NCI-H82 treated with DMSO at 0.1 percent for 48 hours (cell line): Measurements from ENCODE around the gene BMAL2.

ENCODE experiments used
- DNase-seq: peaks from one replicate; lab custom pipeline; 2025; ENCODE audit not compliant: unreplicated experiment; lab: John Stamatoyannopoulos, UW

BMAL2 gene

GRCh38 chr12:27319409-27319808, 13.2 kb upstream of the BMAL2 start:
- no peak for DNase-seq

- no peak for DNase-seq
These were observed 12.8 kb upstream of the BMAL2 start for GRCh38 chr12:27319848-27320247.

- no peak for DNase-seq
These were observed 8.1 kb upstream of the BMAL2 start for GRCh38 chr12:27324530-27324929.

GRCh38 chr12:27330846-27331245, 1.8 kb upstream of the BMAL2 start:
- no peak for DNase-seq

- no peak for DNase-seq
These were observed 1.2 kb upstream of the BMAL2 start for GRCh38 chr12:27331291-27331926.

GRCh38 chr12:27331927-27332324, 710 bp upstream of the BMAL2 start:
- DNase-seq = no peak

GRCh38 chr12:27332407-27332713, 276 bp upstream of the BMAL2 start:
- no peak for DNase-seq

- no peak for DNase-seq
These were observed 870 bp downstream of the BMAL2 start for GRCh38 chr12:27333403-27334009.

GRCh38 chr12:27334042-27334720, 1.5 kb downstream of the BMAL2 start:
- no peak for DNase-seq

- no peak for DNase-seq
These were observed 2.1 kb downstream of the BMAL2 start for GRCh38 chr12:27334721-27335082.

GRCh38 chr12:27335364-27336281, 3.0 kb downstream of the BMAL2 start:
- DNase-seq = no peak

GRCh38 chr12:27336282-27336653, 3.6 kb downstream of the BMAL2 start:
- DNase-seq = no peak

GRCh38 chr12:27337376-27337775, 4.7 kb downstream of the BMAL2 start:
- DNase-seq = no peak

- no peak for DNase-seq
These were observed 5.8 kb downstream of the BMAL2 start for GRCh38 chr12:27338473-27338872.

- no peak for DNase-seq
These were observed 8.3 kb downstream of the BMAL2 start for GRCh38 chr12:27340971-27341370.

- DNase-seq = no peak
These were observed 9.9 kb downstream of the BMAL2 start for GRCh38 chr12:27342536-27342935.

GRCh38 chr12:27343255-27344000, 10.8 kb downstream of the BMAL2 start:
- no peak for DNase-seq

- DNase-seq = peak; percentile 88
These were observed 11.6 kb downstream of the BMAL2 start for GRCh38 chr12:27344246-27344645.

GRCh38 chr12:27344760-27345159, 12.1 kb downstream of the BMAL2 start:
- DNase-seq = no peak

- DNase-seq = no peak
These were observed 12.7 kb downstream of the BMAL2 start for GRCh38 chr12:27345376-27345775.

GRCh38 chr12:27347779-27348178, 15.1 kb downstream of the BMAL2 start:
- DNase-seq = peak; percentile 26
